Stimulated activated naive B cell treated with anti-CD40 and anti-IgM and Interleukin-4, amounts not matched to agents 10 μg/mL and 1 μg/mL and 100 μg/mL, for 72 hours (primary cell): Measurements from ENCODE around the gene SH2D3C.

Experiments used
- ATAC-seq, 2 donors: fragments of 150-1000 bp; cut with Tn5 transposase; replicated peaks; 2 replicates each; pipeline ENCODE4 v1.10.0; 2021; ENCODE audit warnings: moderate library complexity in 1 of 2
- DNase-seq: peaks from one replicate; pipeline ENCODE4 v3.0.0; 2021
- H3K27ac Mint-ChIP-seq: one replicate; pipeline ENCODE4 v1.8.0; 2022; ENCODE audit warnings: mild to moderate bottlenecking, mixed read lengths
- H3K27me3 Mint-ChIP-seq, 2 donors: one replicate each; pipeline ENCODE4 v1.8.0; 2022; ENCODE audit warnings: mixed read lengths in 2 of 2
- H3K36me3 Mint-ChIP-seq, 2 donors: one replicate each; pipeline ENCODE4 v1.8.0; 2022; ENCODE audit warnings: mixed read lengths in 2 of 2, mild to moderate bottlenecking in 1 of 2
- H3K4me1 Mint-ChIP-seq, 2 donors: one replicate each; pipeline ENCODE4 v1.8.0; 2022; ENCODE audit warnings: mixed read lengths in 2 of 2, mild to moderate bottlenecking in 1 of 2
- H3K4me3 Mint-ChIP-seq, 2 donors: one replicate each; pipeline ENCODE4 v1.8.0; 2022; ENCODE audit warnings: mild to moderate bottlenecking in 2 of 2, mixed read lengths in 2 of 2, moderate library complexity in 1 of 2
- H3K9me3 Mint-ChIP-seq, 2 donors: one replicate each; pipeline ENCODE4 v1.8.0; 2022; ENCODE audit warnings: mixed read lengths in 2 of 2, mild to moderate bottlenecking in 1 of 2

Gene SH2D3C

GRCh38 chr9:127697575-127697974, 80.9 kb downstream of the SH2D3C start:
- H3K27me3 Mint-ChIP-seq = no peaks in the 10 kb centered on the region
- H3K4me3 Mint-ChIP-seq = no peak overlapping the region
- peaks cover 10 to 14% of the 10 kb centered on the region in 2 donors for H3K36me3 Mint-ChIP-seq
- no peaks in the 10 kb centered on the region for H3K9me3 Mint-ChIP-seq
- ATAC-seq = no peak
- no peak for DNase-seq
- peaks cover 11 to 17% of the 10 kb centered on the region in 2 donors for H3K4me1 Mint-ChIP-seq
- H3K27ac Mint-ChIP-seq = no peak overlapping the region

GRCh38 chr9:127694890-127695720, 83.4 kb downstream of the SH2D3C start:
- no peak overlapping the region for H3K27ac Mint-ChIP-seq
- no peaks in the 10 kb centered on the region for H3K9me3 Mint-ChIP-seq
- peaks cover 8 to 13% of the 10 kb centered on the region in 2 donors for H3K4me1 Mint-ChIP-seq
- no peaks in the 10 kb centered on the region for H3K27me3 Mint-ChIP-seq
- DNase-seq (no peak), ATAC-seq (no peak)
- H3K4me3 Mint-ChIP-seq = no peak overlapping the region
- H3K36me3 Mint-ChIP-seq = peaks cover 13 to 14% of the 10 kb centered on the region in 2 donors

DNA sequence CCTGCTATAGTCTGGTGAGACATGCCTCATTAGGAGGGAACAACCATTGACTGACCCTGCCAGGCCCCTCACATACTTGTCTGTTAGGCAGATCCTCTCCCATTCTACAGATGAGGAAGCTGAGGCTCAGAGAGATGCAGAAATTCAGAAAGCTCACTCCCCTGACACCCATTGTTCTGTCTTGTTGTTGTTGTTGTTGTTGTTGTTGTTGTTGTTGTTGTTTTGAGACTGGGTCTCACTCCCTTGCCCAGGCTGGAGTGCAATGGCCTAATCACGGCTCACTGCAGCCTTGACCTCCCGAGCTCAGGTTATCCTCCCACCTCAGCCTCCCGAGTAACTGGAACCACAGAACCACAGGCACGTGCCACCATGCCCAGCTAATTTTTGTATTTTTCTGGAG, 84.8 kb downstream of the SH2D3C start:
- no peak for ATAC-seq
- DNase-seq = no peak
- H3K4me1 Mint-ChIP-seq = no peaks in the 10 kb centered on the region
- no peaks in the 10 kb centered on the region for H3K27me3 Mint-ChIP-seq
- peaks cover 9 to 13% of the 10 kb centered on the region in 2 donors for H3K36me3 Mint-ChIP-seq
- no peak overlapping the region for H3K4me3 Mint-ChIP-seq
- H3K9me3 Mint-ChIP-seq = no peaks in the 10 kb centered on the region
- no peak overlapping the region for H3K27ac Mint-ChIP-seq

DNA sequence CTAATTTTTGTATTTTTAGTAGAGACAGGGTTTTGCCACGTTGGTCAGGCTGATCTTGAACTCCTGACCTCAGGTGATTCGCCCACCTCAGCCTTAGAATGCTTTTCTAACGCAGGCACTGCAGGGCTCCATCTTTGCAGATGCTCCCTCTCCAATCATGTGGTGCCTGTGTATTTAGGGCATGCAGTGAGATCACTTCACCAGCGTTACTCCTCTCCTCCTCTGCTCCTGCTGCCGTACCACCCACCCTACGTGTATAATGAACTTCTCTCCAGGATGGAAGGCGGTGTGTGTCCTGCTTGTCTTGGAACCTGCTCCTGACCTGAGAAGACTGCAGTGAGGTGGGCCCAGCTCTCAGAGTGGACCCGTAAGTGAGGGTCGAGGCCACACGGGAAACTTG, 85.3 kb downstream of the SH2D3C start:
- Mint-ChIP-seq H3K27ac (no peak overlapping the region), H3K4me3 (no peak overlapping the region), H3K36me3 (peaks cover 9 to 13% of the 10 kb centered on the region in 2 donors), H3K9me3 (no peaks in the 10 kb centered on the region), H3K27me3 (no peaks in the 10 kb centered on the region), H3K4me1 (no peaks in the 10 kb centered on the region)
- ATAC-seq = no peak
- no peak for DNase-seq

GRCh38 chr9:127692071-127692470, 86.4 kb downstream of the SH2D3C start:
- Mint-ChIP-seq H3K36me3 (peaks cover 9 to 13% of the 10 kb centered on the region in 2 donors), H3K27me3 (no peaks in the 10 kb centered on the region), H3K27ac (no peak overlapping the region), H3K4me3 (no peak overlapping the region), H3K4me1 (no peaks in the 10 kb centered on the region), H3K9me3 (no peaks in the 10 kb centered on the region)
- ATAC-seq (no peak), DNase-seq (no peak)

DNA sequence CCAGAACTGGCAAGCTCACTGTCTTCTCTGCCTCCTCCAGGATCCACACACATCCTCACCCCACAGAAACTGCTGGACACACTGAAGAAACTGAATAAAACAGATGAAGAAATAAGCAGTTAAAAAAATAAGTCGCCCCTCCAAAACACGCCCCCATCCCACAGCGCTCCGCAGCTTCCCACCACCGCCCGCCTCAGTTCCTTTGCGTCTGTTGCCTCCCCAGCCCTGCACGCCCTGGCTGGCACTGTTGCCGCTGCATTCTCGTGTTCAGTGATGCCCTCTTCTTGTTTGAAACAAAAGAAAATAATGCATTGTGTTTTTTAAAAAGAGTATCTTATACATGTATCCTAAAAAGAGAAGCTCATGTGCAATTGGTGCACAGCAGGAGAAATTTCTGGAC, 87.7 kb downstream of the SH2D3C start:
- H3K36me3 Mint-ChIP-seq = peaks cover 9 to 13% of the 10 kb centered on the region in 2 donors
- H3K4me1 Mint-ChIP-seq = peaks cover 0 to 1% of the 10 kb centered on the region in 2 donors
- H3K27me3 Mint-ChIP-seq = no peaks in the 10 kb centered on the region
- ATAC-seq (no peak), DNase-seq (no peak)
- no peak overlapping the region for H3K4me3 Mint-ChIP-seq
- H3K9me3 Mint-ChIP-seq = no peaks in the 10 kb centered on the region
- no peak overlapping the region for H3K27ac Mint-ChIP-seq

DNA sequence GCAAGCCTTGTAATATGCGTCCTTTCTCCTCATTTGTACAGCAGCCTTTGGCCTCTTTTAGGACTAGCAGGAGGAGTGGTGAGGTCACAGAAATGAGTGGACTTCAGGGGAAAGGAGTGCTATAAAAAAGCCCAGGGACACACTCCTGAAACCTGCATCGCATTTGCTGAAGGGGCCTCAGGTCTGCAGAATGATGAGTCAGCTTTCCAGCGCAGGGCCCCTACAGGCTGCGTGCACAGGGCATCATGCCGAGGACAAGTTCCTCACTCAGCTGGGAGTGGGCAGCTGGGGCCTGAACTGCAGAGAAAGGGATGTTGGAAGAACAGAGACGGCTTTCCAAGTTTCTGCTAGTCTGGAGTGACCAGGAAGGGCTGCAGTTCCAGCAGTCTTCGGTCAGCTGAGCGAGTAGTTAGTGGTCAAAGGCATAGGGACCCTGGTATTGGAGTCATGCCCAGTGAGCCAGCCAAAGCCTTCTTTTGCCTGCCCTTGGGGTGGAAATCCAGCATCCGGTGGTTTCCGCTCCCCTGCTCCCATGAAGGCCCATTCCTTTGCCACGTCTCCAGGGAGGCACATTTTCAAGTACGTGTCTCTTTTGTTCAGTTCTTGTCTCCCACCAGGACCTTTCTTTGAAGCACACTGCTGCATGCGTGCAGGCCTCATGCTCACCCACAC, 89.0 kb downstream of the SH2D3C start:
- Mint-ChIP-seq H3K4me3 (no peak overlapping the region), H3K36me3 (peaks cover 9 to 12% of the 10 kb centered on the region in 2 donors), H3K4me1 (peaks cover 0 to 1% of the 10 kb centered on the region in 2 donors), H3K27me3 (peaks cover 0 to 5% of the 10 kb centered on the region in 2 donors), H3K9me3 (no peaks in the 10 kb centered on the region), H3K27ac (no peak overlapping the region)
- no peak for ATAC-seq
- DNase-seq = no peak
